Fibroblast of lung (primary cell): ENCODE measurements around the gene DRC3.

ENCODE experiments used
- CTCF ChIP-seq, 2 donors: IDR thresholded peaks in 1 of 2; conservative IDR thresholded peaks in 1 of 2; 1 replicate in 1 of 2; 2 replicates in 1 of 2; pipeline ENCODE4 v1.5.1; 2011 to 2012; ENCODE audit warnings: low read length in 2 of 2, control low read depth in 1 of 2, inconsistent platforms in 1 of 2, low read depth in 1 of 2, mild to moderate bottlenecking in 1 of 2
- EZH2 ChIP-seq: IDR thresholded peaks from 2 replicates; pipeline ENCODE4 v1.5.1; 2012; ENCODE audit warnings: low read length, control low read depth, mild to moderate bottlenecking; ENCODE audit errors: missing control alignments

GRCh38 chr17:18008496-18009268, 36.0 kb downstream of the DRC3 start:
- no peak for TF ChIP-seq CTCF (conservative IDR thresholded peaks at IDR 0.05 in 1 of 2, IDR thresholded peaks at IDR 0.05 in 1 of 2; ENCODE audit: low read depth in 1 of 2, low read length in 2 of 2)
- TF ChIP-seq EZH2 = no peak
